Measurements from ENCODE around the gene CSNK1G2.

DNA sequence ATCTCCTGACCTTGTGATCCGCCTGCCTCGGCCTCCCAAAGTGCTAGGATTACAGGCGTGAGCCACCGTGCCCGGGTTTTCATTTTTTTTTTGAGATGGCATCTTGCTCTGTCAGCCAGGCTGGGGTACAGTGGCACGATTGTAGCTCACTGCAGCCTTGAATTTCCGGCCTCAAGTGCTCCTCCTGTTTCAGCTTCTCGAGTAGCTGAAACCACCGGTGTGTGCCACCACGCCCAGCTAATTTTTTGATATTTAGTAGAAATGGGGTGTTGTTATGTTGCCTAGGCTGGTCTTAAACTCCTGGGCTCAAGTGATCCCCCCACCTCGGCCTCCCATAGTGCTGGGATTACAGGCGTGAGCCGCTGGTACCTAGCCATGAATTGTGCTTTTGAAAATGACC lies 29.9 kb upstream of the CSNK1G2 start:
- TF ChIP-seq, protein P1, sequence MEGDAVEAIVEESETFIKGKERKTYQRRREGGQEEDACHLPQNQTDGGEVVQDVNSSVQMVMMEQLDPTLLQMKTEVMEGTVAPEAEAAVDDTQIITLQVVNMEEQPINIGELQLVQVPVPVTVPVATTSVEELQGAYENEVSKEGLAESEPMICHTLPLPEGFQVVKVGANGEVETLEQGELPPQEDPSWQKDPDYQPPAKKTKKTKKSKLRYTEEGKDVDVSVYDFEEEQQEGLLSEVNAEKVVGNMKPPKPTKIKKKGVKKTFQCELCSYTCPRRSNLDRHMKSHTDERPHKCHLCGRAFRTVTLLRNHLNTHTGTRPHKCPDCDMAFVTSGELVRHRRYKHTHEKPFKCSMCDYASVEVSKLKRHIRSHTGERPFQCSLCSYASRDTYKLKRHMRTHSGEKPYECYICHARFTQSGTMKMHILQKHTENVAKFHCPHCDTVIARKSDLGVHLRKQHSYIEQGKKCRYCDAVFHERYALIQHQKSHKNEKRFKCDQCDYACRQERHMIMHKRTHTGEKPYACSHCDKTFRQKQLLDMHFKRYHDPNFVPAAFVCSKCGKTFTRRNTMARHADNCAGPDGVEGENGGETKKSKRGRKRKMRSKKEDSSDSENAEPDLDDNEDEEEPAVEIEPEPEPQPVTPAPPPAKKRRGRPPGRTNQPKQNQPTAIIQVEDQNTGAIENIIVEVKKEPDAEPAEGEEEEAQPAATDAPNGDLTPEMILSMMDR (IDR thresholded peaks at IDR 0.05; ENCODE audit: poor library complexity): no peak
- TF ChIP-seq EZH2 (IDR thresholded peaks at IDR 0.05; ENCODE audit: borderline replicate concordance) (no peak), EZH2phosphoT487 (IDR thresholded peaks at IDR 0.05; ENCODE audit: low read depth, severe bottlenecking, unreplicated experiment) (no peak)

All from hepatocyte (in vitro differentiated cells).